HepG2 (cell line): ENCODE results near the gene S100P. TPM values are rescaled to one million over a fixed set of nuclear protein-coding genes. Genes with fewer than 3 reads are reported as not detected.

ENCODE experiments used
- ARNTL ChIP-seq: sonication (generic); formaldehyde crosslinking; IDR thresholded peaks from 2 replicates; pipeline ENCODE4 v1.4.0; 2020; ENCODE audit warnings: mild to moderate bottlenecking, missing genetic modification reagents
- CC2D1A ChIP-seq: sonication (generic); formaldehyde crosslinking; IDR thresholded peaks from 2 replicates; pipeline ENCODE4 v1.8.1; 2023; ENCODE audit warnings: mild to moderate bottlenecking, missing genetic modification reagents
- EED ChIP-seq: sonication (generic); formaldehyde crosslinking; IDR thresholded peaks from 2 replicates; pipeline ENCODE4 v1.5.0; 2020; ENCODE audit warnings: mild to moderate bottlenecking, missing genetic modification reagents
- HDAC6 ChIP-seq: fragments of 200-600 bp; sonication (generic); IDR thresholded peaks from 2 replicates; pipeline ENCODE4 v1.7.0; 2017; ENCODE audit warnings: mild to moderate bottlenecking, antibody characterized with exemption, low read length, low read depth
- HIVEP1 ChIP-seq: sonication (generic); formaldehyde crosslinking; IDR thresholded peaks from 2 replicates; pipeline ENCODE4 v1.4.0; 2020; ENCODE audit warnings: mild to moderate bottlenecking, missing genetic modification reagents
- JUND ChIP-seq: sonication (generic); formaldehyde crosslinking; IDR thresholded peaks from 2 replicates; pipeline ENCODE4 v1.8.0; 2022; ENCODE audit warnings: mild to moderate bottlenecking, missing genetic modification reagents
- KLF13 ChIP-seq: sonication (generic); formaldehyde crosslinking; IDR thresholded peaks from 2 replicates; pipeline ENCODE4 v1.4.0; 2020; ENCODE audit warnings: mild to moderate bottlenecking, missing genetic modification reagents
- KLF6 ChIP-seq: IDR thresholded peaks from 2 replicates; pipeline ENCODE4 v1.8.0; 2016; ENCODE audit warnings: missing biosample characterization, missing genetic modification reagents
- MED8 ChIP-seq: sonication (generic); formaldehyde crosslinking; IDR thresholded peaks from 2 replicates; pipeline ENCODE4 v1.8.1; 2023; ENCODE audit warnings: mild to moderate bottlenecking, missing genetic modification reagents; ENCODE audit not compliant: insufficient replicate concordance
- PRDM15 ChIP-seq: sonication (generic); formaldehyde crosslinking; IDR thresholded peaks from 2 replicates; pipeline ENCODE4 v1.4.0; 2020; ENCODE audit warnings: missing genetic modification reagents
- TRIM24 ChIP-seq: sonication (generic); formaldehyde crosslinking; IDR thresholded peaks from 2 replicates; pipeline ENCODE4 v1.8.0; 2022; ENCODE audit warnings: mild to moderate bottlenecking, missing genetic modification reagents
- ZFP36L1 ChIP-seq: sonication (generic); formaldehyde crosslinking; IDR thresholded peaks from 2 replicates; pipeline ENCODE4 v1.8.0; 2022; ENCODE audit warnings: mild to moderate bottlenecking, missing genetic modification reagents, moderate library complexity
- ZNF225 ChIP-seq: sonication (generic); formaldehyde crosslinking; IDR thresholded peaks from 2 replicates; pipeline ENCODE4 v1.4.0; 2020; ENCODE audit warnings: mild to moderate bottlenecking, missing genetic modification reagents
- ZNF337 ChIP-seq: sonication (generic); formaldehyde crosslinking; IDR thresholded peaks from 2 replicates; pipeline ENCODE4 v1.5.1; 2020; ENCODE audit warnings: missing genetic modification reagents, low read depth, mild to moderate bottlenecking, borderline replicate concordance
- ZNF484 ChIP-seq: sonication (generic); formaldehyde crosslinking; IDR thresholded peaks from 2 replicates; pipeline ENCODE4 v1.5.1; 2020; ENCODE audit warnings: mild to moderate bottlenecking, low read depth, missing genetic modification reagents, borderline replicate concordance
- ZNF709 ChIP-seq: sonication (generic); formaldehyde crosslinking; IDR thresholded peaks from 2 replicates; pipeline ENCODE4 v1.5.0; 2020; ENCODE audit warnings: mild to moderate bottlenecking, missing genetic modification reagents
- ZNF800 ChIP-seq: sonication (generic); formaldehyde crosslinking; IDR thresholded peaks from 2 replicates; pipeline ENCODE4 v1.4.0; 2020; ENCODE audit warnings: missing genetic modification reagents
- polyA plus RNA-seq, 8 experiments: library from polyadenylated mRNA; depleted of rRNA in 3 of 8; stranded (reverse) in 7 of 8; unstranded in 1 of 8; fragments of >200 nt; fragmentation: Illumina TruSeq in 4 of 8; extraction: Trizol in 4 of 8; gene quantifications; 2 replicates each; pipeline versions ENCODE4 v1.2.1 to v1.2.3, GENCODE V29; 2011 to 2016; ENCODE audit warnings: low read depth in 4 of 8, missing spikeins in 1 of 8, mixed read lengths in 1 of 8; ENCODE audit not compliant: insufficient read depth in 1 of 8
- total RNA-seq, 5 experiments: library from RNA; depleted of rRNA; stranded (reverse); fragments of >200 nt; fragmentation: Illumina TruSeq; extraction: Trizol; gene quantifications; 2 replicates each; pipeline ENCODE4 v1.2.3, GENCODE V29; 2016; ENCODE audit warnings: low read depth in 1 of 5
- TF ChIP-seq, protein P1 (sequence below): sonication (generic); formaldehyde crosslinking; IDR thresholded peaks from 2 replicates; pipeline ENCODE4 v1.4.0; 2020; ENCODE audit warnings: missing genetic modification reagents
- TF ChIP-seq, protein P2 (sequence below): sonication (generic); formaldehyde crosslinking; conservative IDR thresholded peaks from 2 replicates; pipeline ENCODE4 v1.4.0; 2020; ENCODE audit warnings: missing genetic modification reagents

S100P gene
- total and polyA plus RNA-seq, 2 of the 13 experiments (the other 11 are each of a cell fraction or from before 2014, with no cell fraction given), result 278 to 1,649 TPM

GRCh38 chr4:6716018-6716911 is 22.6 kb downstream of the S100P start, which contains the start of gene BLOC1S4 (continued):
- TF ChIP-seq PRDM15 (CRISPR knock-in tag), result no peak
- no peak for TF ChIP-seq ZNF225 (CRISPR knock-in tag)
- TF ChIP-seq KLF6, result peak; percentile 18
- 0 out of 2 replicates have a peak, but pooled peaks have one; percentile 31 for TF ChIP-seq JUND (CRISPR knock-in tag)
- TF ChIP-seq KLF13 (CRISPR knock-in tag), result no peak
- TF ChIP-seq, protein P1, sequence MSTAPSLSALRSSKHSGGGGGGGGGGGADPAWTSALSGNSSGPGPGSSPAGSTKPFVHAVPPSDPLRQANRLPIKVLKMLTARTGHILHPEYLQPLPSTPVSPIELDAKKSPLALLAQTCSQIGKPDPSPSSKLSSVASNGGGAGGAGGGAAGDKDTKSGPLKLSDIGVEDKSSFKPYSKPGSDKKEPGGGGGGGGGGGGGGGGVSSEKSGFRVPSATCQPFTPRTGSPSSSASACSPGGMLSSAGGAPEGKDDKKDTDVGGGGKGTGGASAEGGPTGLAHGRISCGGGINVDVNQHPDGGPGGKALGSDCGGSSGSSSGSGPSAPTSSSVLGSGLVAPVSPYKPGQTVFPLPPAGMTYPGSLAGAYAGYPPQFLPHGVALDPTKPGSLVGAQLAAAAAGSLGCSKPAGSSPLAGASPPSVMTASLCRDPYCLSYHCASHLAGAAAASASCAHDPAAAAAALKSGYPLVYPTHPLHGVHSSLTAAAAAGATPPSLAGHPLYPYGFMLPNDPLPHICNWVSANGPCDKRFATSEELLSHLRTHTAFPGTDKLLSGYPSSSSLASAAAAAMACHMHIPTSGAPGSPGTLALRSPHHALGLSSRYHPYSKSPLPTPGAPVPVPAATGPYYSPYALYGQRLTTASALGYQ (CRISPR knock-in tag), result no peak
- TF ChIP-seq ZFP36L1, result no peak
- no peak for TF ChIP-seq MED8 (CRISPR knock-in tag)
- peak; percentile 5; the same call in 1 of the 2 replicates for TF ChIP-seq HIVEP1
- no peak; the same call in 1 of the 2 replicates for TF ChIP-seq ZNF337 (CRISPR knock-in tag)
- peak; percentile 91 for TF ChIP-seq EED (CRISPR knock-in tag)
- TF ChIP-seq TRIM24 (CRISPR knock-in tag), result no peak
- no peak; the same call in 1 of the 2 replicates for TF ChIP-seq ZNF709
- TF ChIP-seq ZNF800 (CRISPR knock-in tag), result no peak
- TF ChIP-seq, protein P2, sequence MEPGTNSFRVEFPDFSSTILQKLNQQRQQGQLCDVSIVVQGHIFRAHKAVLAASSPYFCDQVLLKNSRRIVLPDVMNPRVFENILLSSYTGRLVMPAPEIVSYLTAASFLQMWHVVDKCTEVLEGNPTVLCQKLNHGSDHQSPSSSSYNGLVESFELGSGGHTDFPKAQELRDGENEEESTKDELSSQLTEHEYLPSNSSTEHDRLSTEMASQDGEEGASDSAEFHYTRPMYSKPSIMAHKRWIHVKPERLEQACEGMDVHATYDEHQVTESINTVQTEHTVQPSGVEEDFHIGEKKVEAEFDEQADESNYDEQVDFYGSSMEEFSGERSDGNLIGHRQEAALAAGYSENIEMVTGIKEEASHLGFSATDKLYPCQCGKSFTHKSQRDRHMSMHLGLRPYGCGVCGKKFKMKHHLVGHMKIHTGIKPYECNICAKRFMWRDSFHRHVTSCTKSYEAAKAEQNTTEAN (CRISPR knock-in tag), result peak; percentile 62; the same call in 1 of the 2 replicates
- no peak for TF ChIP-seq CC2D1A
- no peak; the same call in 1 of the 2 replicates for TF ChIP-seq ZNF484 (CRISPR knock-in tag)
- TF ChIP-seq HDAC6, result no peak
- TF ChIP-seq ARNTL (CRISPR knock-in tag), result 0 out of 2 replicates have a peak, but pooled peaks have one; percentile 31
